GM18507 (cell line): Measurements from ENCODE around the gene EXOC8.
A peak's percentile ranks its signal among the peaks of the same experiment; 100 is the strongest.
"Not testable (repeated sequence)": the region's sequence is repeated elsewhere in the genome, so short reads cannot be mapped to it uniquely, and the experiment has no call there.

ENCODE experiments used
- DNase-seq: peaks from one replicate; pipeline ENCODE4 v3.0.0; 2011; ENCODE audit warnings: low read depth; ENCODE audit not compliant: insufficient read length; ENCODE audit errors: extremely low spot score
- FAIRE-seq: peaks from 2 replicates; lab custom pipeline; 2011; peaks lifted over from hg19 to GRCh38; lab: Jason Lieb, UNC

The EXOC8 gene

GRCh38 chr1:231355171-231355570 is 17.5 kb upstream of the EXOC8 start:
- DNase-seq (no peak), FAIRE-seq (no peak)

- DNase-seq, result no peak
- no peak for FAIRE-seq
These were observed 16.8 kb upstream of the EXOC8 start for GRCh38 chr1:231354330-231355020.

GRCh38 chr1:231353086-231353485 is 15.4 kb upstream of the EXOC8 start:
- no peak for DNase-seq

GRCh38 chr1:231351816-231352215 is 14.2 kb upstream of the EXOC8 start:
- FAIRE-seq, result no peak
- no peak for DNase-seq

More at GRCh38 chr1:231353086-231353485, 15.4 kb upstream of the EXOC8 start:
- no peak for FAIRE-seq

- DNase-seq, FAIRE-seq: not testable (repeated sequence)
These were observed 11.2 kb upstream of the EXOC8 start for GRCh38 chr1:231348856-231349255.

GRCh38 chr1:231348442-231348841 is 10.8 kb upstream of the EXOC8 start:
- no peak for FAIRE-seq

GRCh38 chr1:231347961-231348360 is 10.3 kb upstream of the EXOC8 start:
- no peak for DNase-seq
- no peak for FAIRE-seq

More at GRCh38 chr1:231348442-231348841, 10.8 kb upstream of the EXOC8 start:
- DNase-seq, result no peak

- FAIRE-seq (no peak), DNase-seq (no peak)
These were observed 2.8 kb upstream of the EXOC8 start for GRCh38 chr1:231340328-231341013.

- FAIRE-seq (no peak), DNase-seq (peak; percentile 84)
These were observed 847 bp upstream of the EXOC8 start, which contains the start of gene SPRTN for GRCh38 chr1:231338270-231339128. SPRTN (plus strand) TSS chr1:231338293; CDS start chr1:231338384, 91 bp downstream.

GRCh38 chr1:231337043-231337471 is 595 bp downstream of the EXOC8 start:
- DNase-seq (no peak), FAIRE-seq (no peak)

- no peak for DNase-seq
- no peak for FAIRE-seq
These were observed 1.7 kb downstream of the EXOC8 start for GRCh38 chr1:231335663-231336602.

- DNase-seq (no peak), FAIRE-seq (no peak)
These were observed 2.7 kb downstream of the EXOC8 start for GRCh38 chr1:231334952-231335351.

GRCh38 chr1:231334079-231334666 is 3.5 kb downstream of the EXOC8 start:
- FAIRE-seq, result peak; percentile 65

GRCh38 chr1:231332761-231333160 is 4.9 kb downstream of the EXOC8 start:
- no peak for FAIRE-seq
- DNase-seq, result no peak

More at GRCh38 chr1:231334079-231334666, 3.5 kb downstream of the EXOC8 start:
- DNase-seq, result no peak

- FAIRE-seq (peak; percentile 33), DNase-seq (no peak)
These were observed 8.2 kb downstream of the EXOC8 start for GRCh38 chr1:231329483-231329882.

- DNase-seq (no peak), FAIRE-seq (no peak)
These were observed 10.0 kb downstream of the EXOC8 start for GRCh38 chr1:231327617-231328016.

- FAIRE-seq (no peak), DNase-seq (no peak)
These were observed 11.4 kb downstream of the EXOC8 start for GRCh38 chr1:231326248-231326647.

- no peak for DNase-seq
- no peak for FAIRE-seq
These were observed 13.0 kb downstream of the EXOC8 start for GRCh38 chr1:231324660-231325059.
